GM08714 (cell line): ENCODE results near the gene ZNF358.

Experiments used
- H3K4me3 ChIP-seq: fragments of 200-500 bp; sonication (Bioruptor generic); 2 replicates; pipeline ENCODE4 v1.5.1; 2014; ENCODE audit warnings: mild to moderate bottlenecking, low read length, inconsistent platforms
- ZNF274 ChIP-seq: IDR thresholded peaks from 2 replicates; pipeline ENCODE4 v1.6.1; 2012; ENCODE audit warnings: mild to moderate bottlenecking, low read depth, low read length

Gene ZNF358

GRCh38 chr19:7545300-7545699, 29.4 kb downstream of the ZNF358 start:
- H3K4me3 ChIP-seq = no peak overlapping the region
- no peak for TF ChIP-seq ZNF274

- H3K4me3 ChIP-seq = no peak overlapping the region
- no peak for TF ChIP-seq ZNF274
These were observed 30.0 kb downstream of the ZNF358 start for GRCh38 chr19:7545904-7546303.

GRCh38 chr19:7547159-7547558, 31.3 kb downstream of the ZNF358 start:
- no peak overlapping the region for H3K4me3 ChIP-seq
- TF ChIP-seq ZNF274 = no peak

GRCh38 chr19:7549429-7550148, 33.7 kb downstream of the ZNF358 start:
- TF ChIP-seq ZNF274 = no peak
- no peak overlapping the region for H3K4me3 ChIP-seq

GRCh38 chr19:7550169-7550770, 34.4 kb downstream of the ZNF358 start:
- H3K4me3 ChIP-seq = no peak overlapping the region
- TF ChIP-seq ZNF274 = no peak

- no peak for TF ChIP-seq ZNF274
- no peak overlapping the region for H3K4me3 ChIP-seq
These were observed 35.3 kb downstream of the ZNF358 start for GRCh38 chr19:7550987-7551761.

GRCh38 chr19:7552781-7553180, 36.9 kb downstream of the ZNF358 start:
- no peak overlapping the region for H3K4me3 ChIP-seq
- no peak for TF ChIP-seq ZNF274

GRCh38 chr19:7554565-7554964, 38.7 kb downstream of the ZNF358 start:
- H3K4me3 ChIP-seq = no peak overlapping the region
- no peak for TF ChIP-seq ZNF274

GRCh38 chr19:7554990-7555864, 39.3 kb downstream of the ZNF358 start:
- no peak for TF ChIP-seq ZNF274
- H3K4me3 ChIP-seq = no peak overlapping the region

- no peak for TF ChIP-seq ZNF274
These were observed 40.9 kb downstream of the ZNF358 start for GRCh38 chr19:7556696-7557315.

GRCh38 chr19:7558667-7559066, 42.8 kb downstream of the ZNF358 start:
- no peak for TF ChIP-seq ZNF274

More at GRCh38 chr19:7556696-7557315, 40.9 kb downstream of the ZNF358 start:
- no peak overlapping the region for H3K4me3 ChIP-seq

GRCh38 chr19:7559102-7559501, 43.2 kb downstream of the ZNF358 start:
- TF ChIP-seq ZNF274 = no peak
- no peak overlapping the region for H3K4me3 ChIP-seq

More at GRCh38 chr19:7558667-7559066, 42.8 kb downstream of the ZNF358 start:
- no peak overlapping the region for H3K4me3 ChIP-seq

GRCh38 chr19:7560255-7560654, 44.4 kb downstream of the ZNF358 start:
- no peak overlapping the region for H3K4me3 ChIP-seq
- TF ChIP-seq ZNF274 = no peak

- TF ChIP-seq ZNF274 = no peak
- H3K4me3 ChIP-seq = no peak overlapping the region
These were observed 45.4 kb downstream of the ZNF358 start for GRCh38 chr19:7561325-7561724.
